ENCODE data around the gene NOTUM.

GRCh38 chr17:81902653-81903414 is 58.2 kb downstream of the NOTUM start:
- TF ChIP-seq CTCF (IDR thresholded peaks at IDR 0.05), result no peak
- TF ChIP-seq POLR2A (IDR thresholded peaks at IDR 0.05), result no peak

Measured in thyroid gland (tissue), 4 donors.